T-helper 2 cell treated with Interferon-gamma antibody and Interleukin-4, amounts not matched to agents 5 μg/mL and 100 μg/mL, for 36 hours (primary cell): Measurements from ENCODE around the gene TRAF2.

Source experiments
- DNase-seq: peaks from one replicate; pipeline ENCODE4 v3.0.0; 2021; ENCODE audit warnings: low spot score
- H3K27ac Mint-ChIP-seq: one replicate; pipeline ENCODE4 v1.8.0; 2021; ENCODE audit warnings: mild to moderate bottlenecking, mixed read lengths
- H3K27me3 Mint-ChIP-seq: one replicate; pipeline ENCODE4 v1.8.0; 2021; ENCODE audit warnings: low read depth, mixed read lengths
- H3K36me3 Mint-ChIP-seq: one replicate; pipeline ENCODE4 v1.8.0; 2021; ENCODE audit warnings: low read depth, mixed read lengths
- H3K4me1 Mint-ChIP-seq: one replicate; pipeline ENCODE4 v1.8.0; 2021; ENCODE audit warnings: low read depth, mixed read lengths
- H3K4me3 Mint-ChIP-seq: one replicate; pipeline ENCODE4 v1.8.0; 2022; ENCODE audit warnings: mild to moderate bottlenecking, moderate library complexity, mixed read lengths
- H3K9me3 Mint-ChIP-seq: one replicate; pipeline ENCODE4 v1.8.0; 2021; ENCODE audit warnings: mixed read lengths

TRAF2 gene

GRCh38 chr9:136970361-136970760 lies 84.0 kb downstream of the TRAF2 start:
- H3K4me3 Mint-ChIP-seq = no peak overlapping the region
- peaks cover 7% of the 10 kb centered on the region for H3K27me3 Mint-ChIP-seq
- peaks cover 13% of the 10 kb centered on the region for H3K4me1 Mint-ChIP-seq
- no peaks in the 10 kb centered on the region for H3K36me3 Mint-ChIP-seq
- no peak for DNase-seq
- H3K27ac Mint-ChIP-seq = no peak overlapping the region
- no peaks in the 10 kb centered on the region for H3K9me3 Mint-ChIP-seq

- H3K27ac Mint-ChIP-seq = no peak overlapping the region
- peaks cover 6% of the 10 kb centered on the region for H3K4me1 Mint-ChIP-seq
- no peak for DNase-seq
- H3K9me3 Mint-ChIP-seq = no peaks in the 10 kb centered on the region
- no peaks in the 10 kb centered on the region for H3K36me3 Mint-ChIP-seq
- H3K27me3 Mint-ChIP-seq = peaks cover 2% of the 10 kb centered on the region
- H3K4me3 Mint-ChIP-seq = no peak overlapping the region
These were observed 85.4 kb downstream of the TRAF2 start for GRCh38 chr9:136971746-136972145.

DNA sequence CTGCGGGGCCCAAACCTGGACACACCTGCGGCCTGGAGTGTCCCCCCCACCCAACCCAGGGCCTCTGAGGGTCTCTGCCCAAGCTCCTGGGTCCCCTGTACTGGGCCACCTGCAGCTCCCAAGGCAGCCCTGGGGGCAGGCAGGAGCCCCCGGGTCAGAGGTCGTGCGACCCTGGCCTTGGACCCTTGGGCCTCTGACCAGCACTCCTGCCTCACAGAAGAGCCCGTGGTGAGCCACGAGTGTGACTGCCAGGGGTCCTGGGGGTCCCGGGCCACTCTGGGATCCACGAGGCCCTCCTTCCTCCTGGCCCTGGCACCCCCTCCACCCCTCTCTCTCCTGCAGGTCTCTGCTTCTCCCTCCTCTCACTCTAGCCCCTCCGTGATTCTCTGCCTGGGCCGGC lies 86.0 kb downstream of the TRAF2 start:
- Mint-ChIP-seq H3K4me3 (no peak overlapping the region), H3K27ac (no peak overlapping the region), H3K27me3 (peaks cover 2% of the 10 kb centered on the region), H3K4me1 (peaks cover 6% of the 10 kb centered on the region), H3K36me3 (no peaks in the 10 kb centered on the region), H3K9me3 (no peaks in the 10 kb centered on the region)
- DNase-seq = no peak

DNA sequence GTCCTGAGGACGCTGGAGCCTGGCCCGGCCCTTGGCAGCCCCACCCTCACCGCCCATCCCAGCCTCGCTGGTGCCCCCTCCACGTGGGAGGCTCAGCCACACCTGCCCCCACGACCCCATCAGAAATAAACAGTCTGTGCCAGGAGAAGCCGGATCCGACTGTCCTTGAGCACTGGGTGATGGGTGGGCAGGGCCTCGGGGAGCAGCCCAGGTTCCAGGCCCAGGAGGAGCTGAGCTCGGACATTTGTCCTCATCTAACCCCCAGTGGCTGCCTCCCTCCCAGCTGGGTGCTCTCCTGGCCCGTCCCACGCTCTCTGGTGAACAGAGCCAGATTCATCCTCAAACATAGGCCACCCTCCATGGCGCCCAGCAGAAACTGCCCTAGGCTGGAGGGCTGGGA lies 86.4 kb downstream of the TRAF2 start:
- Mint-ChIP-seq H3K9me3 (no peaks in the 10 kb centered on the region), H3K4me1 (peaks cover 6% of the 10 kb centered on the region), H3K36me3 (no peaks in the 10 kb centered on the region), H3K27me3 (peaks cover 2% of the 10 kb centered on the region), H3K27ac (no peak overlapping the region), H3K4me3 (no peak overlapping the region)
- DNase-seq = no peak

- Mint-ChIP-seq H3K9me3 (no peaks in the 10 kb centered on the region), H3K27me3 (peaks cover 2% of the 10 kb centered on the region), H3K4me1 (peaks cover 6% of the 10 kb centered on the region), H3K36me3 (no peaks in the 10 kb centered on the region), H3K4me3 (no peak overlapping the region), H3K27ac (no peak overlapping the region)
- DNase-seq = no peak
These were observed 87.6 kb downstream of the TRAF2 start for GRCh38 chr9:136973618-136974617.

- DNase-seq = no peak
- peaks cover 2% of the 10 kb centered on the region for H3K27me3 Mint-ChIP-seq
- H3K4me1 Mint-ChIP-seq = peaks cover 6% of the 10 kb centered on the region
- H3K4me3 Mint-ChIP-seq = peak overlapping the region; percentile 45
- H3K36me3 Mint-ChIP-seq = no peaks in the 10 kb centered on the region
- no peaks in the 10 kb centered on the region for H3K9me3 Mint-ChIP-seq
- H3K27ac Mint-ChIP-seq = no peak overlapping the region
These were observed 88.7 kb downstream of the TRAF2 start for GRCh38 chr9:136974817-136975535.

DNA sequence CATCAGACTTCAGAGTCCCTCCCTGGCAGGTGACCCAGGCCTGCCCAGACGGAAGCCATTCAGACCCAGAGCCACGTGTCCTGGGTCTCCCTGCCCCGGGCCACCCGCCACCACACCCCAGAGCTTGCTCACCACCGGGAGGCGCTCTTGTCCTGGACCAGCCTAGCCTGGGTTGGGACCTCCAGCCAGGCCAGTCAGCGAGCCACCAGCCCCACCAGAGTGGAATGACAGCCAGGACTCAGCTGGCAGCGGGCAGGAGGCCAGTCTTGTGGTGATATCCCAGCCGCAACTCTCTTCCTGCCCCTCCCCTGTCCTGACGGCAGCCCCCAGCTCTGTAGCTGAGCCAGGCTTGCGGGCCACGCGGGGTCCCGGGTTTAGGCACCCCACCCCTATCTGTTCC lies 89.3 kb downstream of the TRAF2 start:
- H3K27me3 Mint-ChIP-seq = peaks cover 2% of the 10 kb centered on the region
- H3K4me3 Mint-ChIP-seq = peak overlapping the region; percentile 45
- H3K27ac Mint-ChIP-seq = no peak overlapping the region
- no peak for DNase-seq
- H3K9me3 Mint-ChIP-seq = no peaks in the 10 kb centered on the region
- H3K4me1 Mint-ChIP-seq = peaks cover 6% of the 10 kb centered on the region
- no peaks in the 10 kb centered on the region for H3K36me3 Mint-ChIP-seq
